ENCODE data around the gene HNRNPLL. TPM values are rescaled to one million over a fixed set of nuclear protein-coding genes. Genes with fewer than 3 reads are reported as not detected.
A peak's percentile ranks its signal among the peaks of the same experiment; 100 is the strongest.

The HNRNPLL gene
- total RNA-seq, 2 donors from 2014 or later: 41.6 to 58.7 TPM

DNA sequence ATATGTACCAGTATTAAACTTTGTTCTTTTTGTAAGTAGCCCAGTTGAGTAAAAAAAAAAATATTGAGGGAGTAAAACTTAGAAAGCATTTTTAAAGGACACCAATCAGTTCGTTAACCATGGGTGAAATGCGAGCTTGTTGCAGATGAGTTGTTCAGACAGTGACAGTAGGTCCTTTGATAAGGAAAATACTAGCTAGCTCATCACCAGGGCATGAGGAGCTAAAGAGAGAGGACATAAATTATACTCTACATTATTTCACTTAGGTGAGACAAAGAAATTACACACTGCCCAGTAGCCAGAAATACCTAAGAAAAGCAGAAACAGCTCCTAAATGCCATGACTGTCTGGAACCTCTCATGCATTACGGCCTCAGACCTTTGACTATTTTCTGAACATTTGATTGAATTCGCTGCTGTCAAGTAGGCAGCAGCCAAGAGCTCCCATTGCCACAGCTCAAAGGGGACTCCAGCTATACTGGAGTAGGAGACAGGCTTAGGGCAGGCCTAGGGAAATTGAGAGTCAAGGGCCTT, 2.6 kb upstream of the HNRNPLL start:
- intact Hi-C loops (cut with DNase I): no loop called here
- H3K36me3 ChIP-seq: no peaks in the 10 kb centered on the region
- DNase-seq: no peak
- no peaks in the 10 kb centered on the region for H3K4me1 ChIP-seq
- no peaks in the 10 kb centered on the region for H3K9me3 ChIP-seq
- no peak overlapping the region for H3K27ac ChIP-seq
- no peaks in the 10 kb centered on the region for H3K27me3 ChIP-seq
- TF ChIP-seq, protein P1, sequence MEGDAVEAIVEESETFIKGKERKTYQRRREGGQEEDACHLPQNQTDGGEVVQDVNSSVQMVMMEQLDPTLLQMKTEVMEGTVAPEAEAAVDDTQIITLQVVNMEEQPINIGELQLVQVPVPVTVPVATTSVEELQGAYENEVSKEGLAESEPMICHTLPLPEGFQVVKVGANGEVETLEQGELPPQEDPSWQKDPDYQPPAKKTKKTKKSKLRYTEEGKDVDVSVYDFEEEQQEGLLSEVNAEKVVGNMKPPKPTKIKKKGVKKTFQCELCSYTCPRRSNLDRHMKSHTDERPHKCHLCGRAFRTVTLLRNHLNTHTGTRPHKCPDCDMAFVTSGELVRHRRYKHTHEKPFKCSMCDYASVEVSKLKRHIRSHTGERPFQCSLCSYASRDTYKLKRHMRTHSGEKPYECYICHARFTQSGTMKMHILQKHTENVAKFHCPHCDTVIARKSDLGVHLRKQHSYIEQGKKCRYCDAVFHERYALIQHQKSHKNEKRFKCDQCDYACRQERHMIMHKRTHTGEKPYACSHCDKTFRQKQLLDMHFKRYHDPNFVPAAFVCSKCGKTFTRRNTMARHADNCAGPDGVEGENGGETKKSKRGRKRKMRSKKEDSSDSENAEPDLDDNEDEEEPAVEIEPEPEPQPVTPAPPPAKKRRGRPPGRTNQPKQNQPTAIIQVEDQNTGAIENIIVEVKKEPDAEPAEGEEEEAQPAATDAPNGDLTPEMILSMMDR (IDR thresholded peaks at IDR 0.05): no peak
- no peak overlapping the region for H3K4me3 ChIP-seq
- H3K9ac ChIP-seq (ENCODE audit: low read depth in 2 of 2, low read length in 2 of 2): no peak overlapping the region

DNA sequence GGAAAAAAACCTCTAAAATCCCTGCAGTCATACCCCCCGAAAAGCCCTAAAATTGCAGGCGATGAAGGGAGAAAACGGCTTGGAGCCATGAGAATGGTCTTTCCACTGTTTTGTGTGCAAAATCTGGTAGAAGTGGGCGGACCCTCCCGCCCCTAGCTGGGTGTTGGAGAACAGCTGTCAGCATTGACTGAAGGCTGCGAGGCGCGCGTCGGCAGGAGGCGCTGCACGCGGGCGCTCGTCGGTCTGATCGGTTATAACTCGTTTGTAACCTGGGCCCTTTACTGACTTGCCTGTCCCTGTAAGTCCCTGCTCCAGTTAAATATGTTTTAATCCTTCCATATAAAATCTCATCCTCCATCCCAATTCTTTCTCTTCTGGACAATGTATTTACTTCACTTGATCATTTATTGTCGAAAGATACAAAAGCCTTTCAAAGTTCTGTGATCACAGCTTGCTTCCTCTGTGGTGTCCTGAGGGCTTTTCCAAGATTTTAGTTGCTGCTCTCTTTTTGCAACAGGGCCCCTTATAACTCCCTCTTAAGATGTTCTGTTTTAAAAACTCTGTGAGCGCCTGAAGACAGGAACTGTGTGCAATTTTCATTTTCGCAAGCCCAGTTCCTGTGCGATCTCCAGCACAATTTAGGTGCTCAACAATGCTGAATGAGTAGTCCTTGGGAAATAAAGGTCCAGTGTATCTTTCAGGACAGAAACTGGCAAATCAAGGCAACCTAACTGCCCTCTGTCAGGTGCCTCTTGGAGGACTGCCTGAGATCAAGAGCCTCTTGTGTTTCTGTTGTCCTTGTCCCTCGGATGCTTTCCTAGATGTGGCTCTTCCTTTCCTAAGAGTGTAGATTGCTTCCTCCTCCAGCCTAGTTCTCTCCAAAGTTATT, 918 bp upstream of the HNRNPLL start:
- peak overlapping the region; percentile 87 to 99 for H3K9ac ChIP-seq (ENCODE audit: low read depth in 2 of 2, low read length in 2 of 2)
- H3K27ac ChIP-seq: peak overlapping the region; percentile 99
- H3K4me3 ChIP-seq: peak overlapping the region; percentile 83
- peak; percentile 87 for DNase-seq
- intact Hi-C loops (cut with DNase I): loop anchor here (5.0 kb wide), 1 partner anchor 129 kb away; no protein-coding TSS in a partner anchor
- H3K36me3 ChIP-seq: no peaks in the 10 kb centered on the region
- peaks cover 12% of the 10 kb centered on the region for H3K4me1 ChIP-seq
- no peaks in the 10 kb centered on the region for H3K9me3 ChIP-seq
- no peaks in the 10 kb centered on the region for H3K27me3 ChIP-seq
- TF ChIP-seq, protein P1 (IDR thresholded peaks at IDR 0.05): peak; percentile 88

DNA sequence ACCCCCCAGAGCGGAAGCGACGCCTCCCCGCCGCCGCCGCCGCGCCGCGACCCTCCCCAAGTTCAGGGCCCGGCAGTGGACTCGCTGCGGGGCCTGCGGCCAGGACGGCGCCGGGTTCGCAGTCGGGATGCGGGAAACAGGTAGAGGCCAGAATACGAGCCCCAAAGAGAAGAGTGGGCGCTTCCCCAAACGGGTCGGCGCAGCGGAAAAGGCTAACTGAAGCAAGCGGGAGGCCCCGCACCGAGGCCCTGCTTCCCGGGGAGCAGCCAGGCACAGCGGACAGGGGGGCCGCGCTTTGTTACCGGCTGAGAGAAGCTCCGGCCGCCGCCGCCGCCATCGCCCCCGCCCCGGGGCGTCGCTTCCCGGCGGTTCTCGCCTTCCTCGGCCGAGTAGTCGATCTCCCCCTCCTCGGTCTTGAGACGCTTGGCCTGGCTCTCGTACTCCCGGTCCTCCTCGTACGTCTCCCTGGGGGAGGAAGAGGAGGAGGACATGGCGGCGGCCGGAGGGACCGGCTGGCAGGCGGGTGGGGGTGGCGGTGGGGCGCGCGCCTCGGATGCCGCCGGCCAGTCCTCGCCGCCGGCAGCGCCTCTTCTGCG, 494 bp downstream of the HNRNPLL start:
- TF ChIP-seq, protein P1 (IDR thresholded peaks at IDR 0.05): no peak
- H3K9me3 ChIP-seq: no peaks in the 10 kb centered on the region
- H3K4me1 ChIP-seq: peaks cover 12% of the 10 kb centered on the region
- peak overlapping the region; percentile 99 for H3K27ac ChIP-seq
- H3K4me3 ChIP-seq: peak overlapping the region; percentile 83
- H3K27me3 ChIP-seq: no peaks in the 10 kb centered on the region
- intact Hi-C loops (cut with DNase I): loop anchor here (5.0 kb wide), 1 partner anchor 130 kb away; no protein-coding TSS in a partner anchor
- H3K9ac ChIP-seq (ENCODE audit: low read depth in 2 of 2, low read length in 2 of 2): peak overlapping the region; percentile 92 to 99
- DNase-seq: peak; percentile 48
- no peaks in the 10 kb centered on the region for H3K36me3 ChIP-seq

DNA sequence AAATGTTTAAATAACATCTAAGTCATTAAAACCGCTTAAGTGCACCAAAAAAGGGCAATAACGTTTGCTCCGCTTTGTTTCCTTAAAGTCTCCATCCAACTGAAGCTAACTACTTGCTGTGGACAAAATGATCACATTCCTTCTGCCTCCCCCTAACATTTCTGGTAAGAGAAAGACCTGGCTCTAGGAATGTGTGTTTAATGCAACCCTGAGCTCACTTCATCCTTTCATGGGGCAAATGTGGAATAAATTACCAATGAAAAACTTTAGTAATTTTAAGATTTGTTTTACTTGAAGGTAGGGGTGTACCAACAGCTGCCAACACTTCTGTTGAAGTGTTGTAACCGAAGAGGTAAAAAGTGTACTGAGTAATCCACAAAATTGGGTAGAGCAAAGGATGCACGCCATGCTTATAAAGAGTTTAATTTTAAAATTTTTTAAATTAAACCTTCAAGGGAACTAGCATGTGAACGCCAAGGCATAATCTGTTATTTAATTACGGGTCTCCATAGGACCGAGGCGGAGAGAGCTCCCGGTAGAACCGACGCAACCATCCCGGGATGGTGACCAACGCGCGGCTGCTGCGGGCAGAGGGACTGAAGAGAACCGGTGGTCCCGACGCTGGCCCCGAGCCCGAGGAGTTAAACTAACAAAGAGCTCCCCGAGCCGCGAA, 1.1 kb downstream of the HNRNPLL start:
- Histone ChIP-seq H3K27ac (peak overlapping the region; percentile 99), H3K27me3 (no peaks in the 10 kb centered on the region), H3K9me3 (no peaks in the 10 kb centered on the region), H3K4me1 (peaks cover 12% of the 10 kb centered on the region), H3K9ac (ENCODE audit: low read depth in 2 of 2, low read length in 2 of 2) (peak overlapping the region; percentile 92 to 99), H3K4me3 (peak overlapping the region; percentile 83), H3K36me3 (no peaks in the 10 kb centered on the region)
- TF ChIP-seq, protein P1 (IDR thresholded peaks at IDR 0.05): no peak
- intact Hi-C loops (cut with DNase I): loop anchor here (5.0 kb wide), 1 partner anchor 131 kb away; no protein-coding TSS in a partner anchor
- DNase-seq: no peak

DNA sequence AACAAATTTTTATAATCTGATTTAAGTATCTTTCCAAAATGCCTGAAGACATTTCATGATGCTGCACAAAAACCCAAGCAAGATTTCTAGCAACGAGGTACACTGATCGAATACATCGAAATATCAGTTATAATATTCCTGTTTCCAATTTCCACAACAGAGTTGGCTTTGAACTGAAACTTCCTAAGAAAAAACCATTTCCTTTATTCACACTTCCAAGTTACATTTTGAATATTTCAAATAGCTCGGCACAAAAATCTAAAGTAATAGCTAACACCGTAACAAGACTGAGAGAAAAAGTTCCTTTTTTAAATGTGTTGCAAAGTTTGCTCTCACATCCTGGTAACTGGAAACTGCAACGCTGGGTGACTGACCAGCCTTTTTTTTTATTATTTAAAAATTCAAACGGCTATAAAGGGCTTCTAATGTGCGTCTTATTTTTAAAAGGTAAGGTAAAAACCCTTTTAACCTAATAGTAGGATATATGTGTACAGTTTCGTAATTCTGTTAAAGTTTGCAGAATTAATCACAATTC, 1.7 kb downstream of the HNRNPLL start:
- TF ChIP-seq, protein P1 (IDR thresholded peaks at IDR 0.05): no peak
- Histone ChIP-seq H3K4me1 (peaks cover 12% of the 10 kb centered on the region), H3K4me3 (peak overlapping the region; percentile 83), H3K27me3 (no peaks in the 10 kb centered on the region), H3K9me3 (no peaks in the 10 kb centered on the region), H3K9ac (ENCODE audit: low read depth in 2 of 2, low read length in 2 of 2) (peak overlapping the region; percentile 92 to 99), H3K36me3 (no peaks in the 10 kb centered on the region), H3K27ac (peak overlapping the region; percentile 99)
- no peak for DNase-seq
- intact Hi-C loops (cut with DNase I): loop anchor here (5.0 kb wide), 1 partner anchor 131 kb away; no protein-coding TSS in a partner anchor
